Stimulated activated CD4-positive, alpha-beta T cell treated with anti-CD3 and anti-CD28 coated beads, TNF-alpha, amount 100 ng/mL, for 4 hours (primary cell): ENCODE results near the gene EXD3.

Experiments
- DNase-seq, 3 experiments: peaks; one replicate each; pipeline ENCODE4 v3.0.0-alpha.2; 2020; ENCODE audit warnings: low read depth in 3 of 3

Gene EXD3

DNA sequence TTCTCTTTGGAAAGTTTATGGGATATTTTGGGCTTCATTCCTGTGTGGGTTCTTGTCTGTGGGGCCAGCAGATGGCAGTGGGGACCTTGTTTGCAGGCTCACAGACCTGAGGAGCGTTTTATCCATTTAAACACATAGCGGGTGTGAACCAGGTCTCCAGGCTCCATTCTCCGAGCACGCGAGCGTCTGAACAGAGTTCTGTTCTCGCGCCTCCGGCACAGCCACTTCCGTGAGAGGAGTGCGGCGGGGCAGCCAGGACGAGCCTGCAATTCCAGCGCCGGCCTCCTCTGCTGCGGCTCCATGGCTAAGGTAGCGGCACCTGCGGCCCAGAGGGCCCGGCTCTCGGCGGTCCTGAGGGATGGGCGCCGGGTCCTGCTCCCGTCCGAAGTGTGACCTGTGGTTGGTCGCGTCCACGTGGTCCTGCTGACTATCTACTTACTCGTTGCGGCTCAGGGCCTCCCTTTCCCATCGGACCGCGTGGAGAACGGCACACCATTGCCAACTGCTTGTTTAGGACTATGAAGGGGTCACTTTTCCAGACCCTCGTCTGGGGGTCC is 128.2 kb downstream of the EXD3 start:
- DNase-seq, result no peak

DNA sequence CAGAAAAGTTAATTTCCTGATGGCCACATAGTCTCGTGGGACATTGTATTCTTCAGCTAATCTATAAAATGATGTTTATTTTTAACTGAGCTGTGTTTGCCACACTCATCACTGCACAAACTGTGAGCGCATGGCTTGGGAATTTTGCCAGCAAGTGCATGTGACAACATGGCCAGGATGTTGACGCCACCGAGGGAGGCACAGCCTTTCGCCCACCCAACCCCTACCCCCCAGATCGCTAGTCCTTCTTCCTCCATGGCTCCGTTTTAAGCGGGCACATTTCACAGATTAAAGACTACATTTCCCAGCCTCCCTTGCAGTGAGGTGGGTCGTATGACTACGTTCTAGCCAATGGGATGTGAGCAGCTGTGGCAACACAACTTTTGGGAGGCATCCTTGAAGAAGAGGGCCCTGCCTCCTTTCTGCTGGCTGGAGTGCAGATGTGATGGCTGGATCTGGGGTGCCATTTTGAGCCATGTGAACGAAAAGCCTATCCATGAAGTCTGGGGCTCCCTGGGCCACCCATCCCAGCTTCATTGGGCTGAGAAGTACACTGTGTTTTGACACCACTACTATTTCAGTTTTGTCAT is 128.8 kb downstream of the EXD3 start:
- no peak for DNase-seq

- no peak for DNase-seq
These were observed 129.4 kb downstream of the EXD3 start for GRCh38 chr9:137293482-137294090.

DNA sequence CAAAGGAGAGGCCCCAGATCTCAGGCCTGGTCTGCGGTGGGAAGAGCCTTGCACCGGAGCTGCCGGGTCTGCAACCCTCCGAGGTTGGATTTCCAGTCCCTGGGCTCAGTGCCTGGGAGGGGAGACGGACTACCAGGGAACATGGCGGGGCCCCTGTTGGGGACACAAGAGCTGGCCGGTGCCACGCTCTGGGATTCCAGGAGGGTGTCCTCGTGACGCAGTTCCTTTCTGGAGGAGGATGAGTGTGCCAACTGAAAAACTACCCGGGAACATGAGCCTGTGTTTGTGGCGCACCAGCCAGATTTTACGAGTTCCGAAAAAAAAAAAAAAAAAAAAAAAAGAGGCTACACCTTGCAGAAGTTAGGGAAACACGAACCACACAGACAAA is 129.9 kb downstream of the EXD3 start:
- DNase-seq, result no peak

DNA sequence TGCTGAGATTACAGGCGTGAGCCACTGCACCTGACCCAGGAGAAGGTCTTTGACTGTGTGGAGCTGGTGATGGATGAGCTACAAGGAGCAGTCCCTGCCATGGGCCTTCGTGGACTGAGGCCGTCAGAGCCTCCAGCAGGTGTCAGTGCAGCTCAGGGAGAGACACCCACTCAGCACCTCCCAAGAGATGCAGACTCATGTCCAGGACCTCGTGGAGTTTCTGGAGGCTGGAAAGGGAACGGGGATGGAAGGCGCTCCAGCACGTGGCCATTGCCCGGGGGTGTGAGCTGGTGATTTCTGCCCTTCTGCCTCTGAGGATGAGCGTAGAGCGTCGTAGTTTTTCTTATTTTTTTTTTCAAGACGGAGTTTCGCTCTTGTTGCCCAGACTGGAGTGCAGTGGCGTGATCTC is 136.0 kb downstream of the EXD3 start:
- no peak for DNase-seq

GRCh38 chr9:137281345-137282116 is 141.4 kb downstream of the EXD3 start:
- DNase-seq, result no peak

GRCh38 chr9:137280474-137281344 is 142.3 kb downstream of the EXD3 start:
- no peak for DNase-seq

- no peak for DNase-seq
These were observed 143.1 kb downstream of the EXD3 start for GRCh38 chr9:137279741-137280473.

DNA sequence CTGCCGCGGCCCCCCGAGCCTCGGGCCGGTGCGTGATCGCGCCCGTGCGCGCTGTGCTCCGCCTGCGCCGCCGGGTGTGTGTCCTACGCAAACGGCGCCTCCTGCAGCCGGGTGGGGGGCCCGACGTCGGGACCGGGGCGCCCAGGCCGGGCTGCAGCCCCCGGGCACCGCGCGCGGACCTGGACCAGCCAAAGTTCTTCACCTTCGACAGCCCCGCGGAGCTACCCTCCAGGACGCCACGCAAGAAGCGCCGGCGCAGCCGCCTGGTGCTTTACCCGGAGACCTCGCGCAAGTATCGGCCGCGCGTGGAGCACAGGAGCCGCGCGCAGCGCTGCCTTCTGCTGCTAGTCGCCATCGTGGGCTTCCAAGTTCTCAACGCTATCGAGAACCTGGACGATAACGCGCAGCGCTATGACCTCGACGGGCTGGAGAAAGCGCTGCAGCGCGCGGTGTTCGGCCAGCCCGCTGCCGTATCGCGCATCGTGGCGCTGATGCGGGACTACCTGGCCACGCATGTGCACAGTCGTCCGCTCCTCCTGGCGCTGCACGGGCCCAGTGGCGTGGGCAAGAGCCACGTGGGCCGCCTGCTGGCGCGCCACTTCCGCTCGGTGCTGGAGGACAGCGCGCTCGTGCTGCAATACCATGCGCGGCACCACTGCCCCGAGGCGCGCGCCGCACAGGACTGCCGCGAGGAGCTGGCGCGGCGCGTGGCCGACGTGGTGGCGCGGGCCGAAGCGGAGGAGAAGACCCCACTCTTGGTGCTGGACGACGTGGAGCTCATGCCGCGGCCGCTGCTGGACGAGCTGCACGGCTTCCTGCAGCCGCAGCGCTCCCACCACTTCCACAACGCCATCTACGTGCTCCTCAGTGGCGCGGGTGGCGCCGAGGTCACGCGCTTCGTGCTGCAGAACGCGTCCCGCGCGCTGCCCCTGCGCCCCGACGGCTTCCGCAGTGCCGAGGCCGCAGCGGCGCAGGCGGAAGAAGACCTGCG is 143.9 kb downstream of the EXD3 start:
- DNase-seq, result no peak

DNA sequence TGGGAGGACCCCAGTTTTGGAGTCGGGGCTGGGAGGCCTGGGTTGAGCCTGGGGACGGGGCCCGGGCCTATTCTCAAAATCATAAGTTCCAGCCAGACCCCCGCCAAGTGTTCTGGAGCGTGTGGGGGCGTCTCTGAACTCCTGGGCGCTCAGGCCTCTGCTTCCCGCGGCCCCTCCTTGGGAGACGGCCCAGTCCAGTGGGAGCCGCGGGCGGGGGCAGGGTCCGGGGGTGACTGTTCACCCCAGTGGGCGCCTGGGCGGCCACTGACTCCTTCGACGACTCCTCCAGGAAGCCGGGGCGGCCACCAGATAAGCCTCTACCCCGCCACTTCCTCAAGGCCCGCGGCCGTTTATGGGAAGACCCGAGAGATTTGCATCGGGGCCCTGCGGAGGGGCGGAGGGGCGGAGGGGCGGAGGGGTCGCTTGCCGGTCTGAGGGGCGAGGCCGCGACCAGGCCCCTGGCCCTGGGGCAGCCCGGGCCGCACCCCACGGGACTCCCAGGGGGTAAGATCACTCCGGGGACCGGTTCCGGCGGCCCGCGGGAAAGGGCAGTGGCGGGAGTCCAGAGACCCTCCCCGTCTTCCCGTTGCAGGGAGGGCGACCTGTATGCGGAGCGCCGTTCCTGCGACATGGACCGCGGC is 144.8 kb downstream of the EXD3 start:
- no peak for DNase-seq

GRCh38 chr9:137277329-137278041 is 145.5 kb downstream of the EXD3 start, which contains the start of gene TOR4A:
Gene TOR4A (plus strand): TSS chr9:137277726. CDS start chr9:137278690, 964 bp downstream.
- DNase-seq, result no peak

DNA sequence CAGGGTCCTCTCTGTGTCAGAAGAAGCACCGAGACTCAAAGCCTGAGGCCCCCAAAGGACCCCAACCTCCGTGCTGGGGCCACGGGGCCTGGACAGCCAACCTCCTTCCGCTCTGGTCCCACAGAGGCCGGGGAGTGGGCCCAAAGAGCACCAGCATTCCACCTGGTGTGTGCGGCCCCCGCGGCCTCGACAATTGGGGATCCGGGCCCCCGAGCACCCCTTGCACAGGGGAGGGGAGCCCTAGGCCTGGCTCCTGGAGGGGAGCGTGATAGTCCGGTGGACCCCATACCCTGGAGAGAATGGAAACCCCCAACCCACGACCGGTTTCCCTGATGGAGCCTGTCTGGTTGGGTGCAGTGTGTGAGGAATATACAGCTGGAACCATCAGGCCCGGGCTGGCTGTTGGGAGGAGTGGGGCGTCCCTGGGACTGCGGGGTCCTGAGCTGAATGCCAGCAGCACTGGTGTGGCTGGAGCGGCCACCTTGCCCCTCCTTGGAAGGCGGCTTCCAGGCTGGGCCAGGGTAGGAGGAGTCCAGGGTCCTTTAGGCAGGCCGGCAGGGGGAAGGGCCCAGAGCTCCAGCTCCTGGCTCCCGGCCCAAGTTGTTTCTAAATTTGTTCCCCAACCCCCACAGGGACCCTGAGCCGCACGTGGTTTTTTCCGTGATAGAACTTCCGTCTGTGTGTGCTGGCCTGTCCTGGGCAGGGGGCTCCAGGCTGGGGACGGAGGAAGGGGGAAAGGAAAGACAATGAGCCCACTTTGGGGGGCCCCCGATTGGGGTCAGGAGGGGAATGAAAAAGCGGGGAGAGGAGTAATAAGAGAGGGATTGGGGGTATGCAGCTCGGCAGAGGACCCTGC is 146.3 kb downstream of the EXD3 start:
- DNase-seq, result no peak

- no peak for DNase-seq
These were observed 147.1 kb downstream of the EXD3 start for GRCh38 chr9:137275588-137276472.

- DNase-seq, result no peak
These were observed 147.8 kb downstream of the EXD3 start for GRCh38 chr9:137275203-137275587.

DNA sequence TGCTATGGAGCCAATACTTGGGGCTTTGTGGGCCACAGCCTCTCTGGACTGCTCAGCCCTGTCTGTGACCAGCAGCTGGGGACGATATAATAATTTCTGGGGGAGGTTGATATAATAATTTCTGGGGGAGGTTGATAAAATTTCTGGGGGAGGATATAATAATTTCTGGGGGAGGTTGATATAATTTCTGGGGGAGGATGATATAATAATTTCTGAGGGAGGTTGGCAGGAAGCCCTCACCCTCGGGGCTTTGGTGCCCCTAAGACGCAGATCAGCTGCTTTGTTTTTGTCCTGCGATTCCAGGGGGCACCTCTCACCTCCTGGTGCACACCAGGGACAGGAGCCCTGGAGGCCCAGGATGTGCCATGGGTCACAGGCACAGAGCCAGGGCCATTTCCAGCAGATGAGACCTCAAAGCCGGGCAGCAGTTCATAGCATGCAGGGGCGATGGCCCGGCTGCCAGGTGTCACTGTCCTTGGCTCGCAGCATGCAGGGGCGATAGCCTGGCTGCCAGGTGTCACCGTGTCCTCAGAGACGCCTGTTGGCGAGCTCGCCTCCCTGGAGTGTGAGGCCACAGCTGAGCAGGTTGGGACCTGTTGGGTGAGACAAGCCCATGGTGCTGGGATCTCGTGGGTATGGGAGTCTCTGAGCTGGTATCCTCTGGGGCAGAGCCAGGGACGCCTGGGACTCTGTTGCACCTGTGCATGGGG is 149.2 kb downstream of the EXD3 start:
- DNase-seq, result no peak

- DNase-seq, result no peak
These were observed 149.9 kb downstream of the EXD3 start for GRCh38 chr9:137273095-137273490.
